ENCODE measurements around the gene PTMS. TPM values are rescaled to one million over a fixed set of nuclear protein-coding genes. Genes with fewer than 3 reads are reported as not detected.

The PTMS gene
- total and polyA plus RNA-seq, 2 of the 13 experiments (the other 11 are each of a cell fraction or from before 2014, with no cell fraction given), result 40.5 to 82.4 TPM

GRCh38 chr12:6753772-6754356 lies 12.3 kb upstream of the PTMS start (continued):
- TF ChIP-seq ZFP82 (CRISPR knock-in tag; IDR thresholded peaks at IDR 0.05; ENCODE audit: borderline replicate concordance) (no peak), GRHL1 (CRISPR knock-in tag; conservative IDR thresholded peaks at IDR 0.05) (no peak), ZNF557 (CRISPR knock-in tag; IDR thresholded peaks at IDR 0.05) (no peak)

- Histone ChIP-seq H3K9me3 (ENCODE audit: low read length) (no peaks in the 10 kb centered on the region), H4K20me1 (ENCODE audit: insufficient read depth, low read length) (0 out of 2 replicates have a peak, but pooled peaks cover 6% of the 10 kb centered on the region), H3K4me1 (ENCODE audit: insufficient read depth, low read length) (peaks cover 39% of the 10 kb centered on the region), H3K79me2 (ENCODE audit: insufficient read depth, low read length) (peaks cover 21% of the 10 kb centered on the region), H3K27me3 (ENCODE audit: control insufficient read depth in 1 of 2, insufficient read depth in 2 of 2, low read length in 2 of 2) (no peaks in the 10 kb centered on the region), H3K4me2 (ENCODE audit: low read depth, low read length) (0 out of 2 replicates have a peak overlapping the region, but pooled peaks have one; percentile 98), H2AFZ (ENCODE audit: low read length) (no peak overlapping the region), H3K36me3 (replicated peaks in 1 of 2; ENCODE audit: control insufficient read depth in 1 of 2, insufficient read depth in 2 of 2, low read length in 2 of 2) (peaks cover 12 to 23% of the 10 kb centered on the region in 2 experiments), H3K27ac (ENCODE audit: extremely low read length, insufficient read depth, low read length) (no peak overlapping the region), H3K9ac (ENCODE audit: insufficient read depth, low read depth, low read length) (no peak overlapping the region), H3K4me3 (replicated peaks in 1 of 3; ENCODE audit: insufficient read depth in 1 of 3, low read depth in 2 of 3, low read length in 3 of 3) (no peak overlapping the region)
- DNase-seq (ENCODE audit: low spot score) (no peak), FAIRE-seq (no peak), ATAC-seq (no peak)
- ChIA-PET POLR2A (interaction anchor here (1.3 to 3.8 kb wide), 16 partner anchors 9 to 141 kb away, joined by 3 to 162 read pairs (median 16); partner anchors contain the start of genes CDCA3, COPS7A, GPR162 and LAG3), CTCF (ENCODE audit: low intra/inter-chr PET ratio, low total read pairs) (interaction anchor here (0.7 to 4.4 kb wide), 4 partner anchors 13 to 71 kb away, joined by 5 to 54 read pairs (median 24); partner anchors contain the start of gene PTMS)
- in situ Hi-C loops (cut with HindIII; ENCODE audit: extremely low pct_ligation_motif_present, low pct_unique_long_range_greater_than_20kb), result loop anchor here (5.0 kb wide), 1 partner anchor 73 kb away; the partner anchor contains the start of gene P3H3
- WGBS (ENCODE audit: low lambda C conversion rate), result 91% methylated on average over 2 of the region's 2 CpGs
- intact Hi-C loops (cut with micrococcal nuclease; ENCODE audit: unreplicated experiment), result no loop called here
- no TSS peak for BruUV-seq (replicated peaks)
- no peak for TF ChIP-seq ZSCAN21 (CRISPR knock-in tag; IDR thresholded peaks at IDR 0.05; ENCODE audit: borderline replicate concordance)
- TF ChIP-seq ZFP1 (CRISPR knock-in tag; IDR thresholded peaks at IDR 0.05), result no peak
- TF ChIP-seq ZNF891 (CRISPR knock-in tag; IDR thresholded peaks at IDR 0.05), result no peak
- TF ChIP-seq ZNF138 (CRISPR knock-in tag; IDR thresholded peaks at IDR 0.05; ENCODE audit: low read depth), result no peak
- TF ChIP-seq RFXAP (CRISPR knock-in tag; IDR thresholded peaks at IDR 0.05; ENCODE audit: borderline replicate concordance), result no peak
- no peak for TF ChIP-seq GATAD1 (CRISPR knock-in tag; IDR thresholded peaks at IDR 0.05)
- no peak for TF ChIP-seq MTF1 (CRISPR knock-in tag; IDR thresholded peaks at IDR 0.05)
- TF ChIP-seq RBM39 (IDR thresholded peaks at IDR 0.05; ENCODE audit: low read depth, low read length, poor library complexity, severe bottlenecking), result no peak
- TF ChIP-seq ZNF383 (CRISPR knock-in tag; IDR thresholded peaks at IDR 0.05; ENCODE audit: borderline replicate concordance), result no peak
- no peak for TF ChIP-seq MAFG (CRISPR knock-in tag; IDR thresholded peaks at IDR 0.05)
- no peak for TF ChIP-seq ZNF724P (CRISPR knock-in tag; IDR thresholded peaks at IDR 0.05; ENCODE audit: borderline replicate concordance)
- no peak for TF ChIP-seq HDAC2 (CRISPR knock-in tag; IDR thresholded peaks at IDR 0.05)
- TF ChIP-seq CEBPB (IDR thresholded peaks at IDR 0.05; ENCODE audit: borderline replicate concordance, low read depth, low read length), result no peak
- TF ChIP-seq TFE3 (CRISPR knock-in tag; IDR thresholded peaks at IDR 0.05), result no peak
- TF ChIP-seq JUN (CRISPR knock-in tag; IDR thresholded peaks at IDR 0.05), result no peak
- TF ChIP-seq HMG20B (CRISPR knock-in tag; conservative IDR thresholded peaks at IDR 0.05), result no peak
These were observed 11.8 kb upstream of the PTMS start for GRCh38 chr12:6754411-6754810.

Data from HepG2 (cell line).